Astrocyte of the spinal cord (primary cell): Measurements from ENCODE around the gene RRM2.

ENCODE experiments used
- DNase-seq: peaks from one replicate; pipeline ENCODE4 v3.0.0; 2011; ENCODE audit warnings: low read depth, low spot score
- H3K4me3 ChIP-seq: 2 replicates; pipeline ENCODE4 v1.5.1; 2011; ENCODE audit warnings: low read depth, mild to moderate bottlenecking, low read length, moderate library complexity
- CTCF ChIP-seq: IDR thresholded peaks from 2 replicates; pipeline ENCODE4 v1.5.1; 2012; ENCODE audit warnings: low read depth, mild to moderate bottlenecking, low read length, inconsistent platforms
- in situ Hi-C: cut with HindIII; loops from 2 replicates; pipeline ENCODE4 v1.10.0; 2017; ENCODE audit warnings: low sequenced_read_pairs

The RRM2 gene

GRCh38 chr2:10173258-10174005, 50.9 kb downstream of the RRM2 start:
- in situ Hi-C loops: no loop called here
- H3K4me3 ChIP-seq: no peak overlapping the region
- TF ChIP-seq CTCF: no peak
- DNase-seq: no peak

- no peak for DNase-seq
- no peak for TF ChIP-seq CTCF
- in situ Hi-C loops: no loop called here
- H3K4me3 ChIP-seq: no peak overlapping the region
Observed at GRCh38 chr2:10174173-10174572, 51.6 kb downstream of the RRM2 start.

GRCh38 chr2:10175441-10175840, 52.9 kb downstream of the RRM2 start:
- TF ChIP-seq CTCF: no peak
- H3K4me3 ChIP-seq: no peak overlapping the region
- in situ Hi-C loops: no loop called here
- DNase-seq: no peak

- no peak overlapping the region for H3K4me3 ChIP-seq
- TF ChIP-seq CTCF: no peak
- no peak for DNase-seq
- in situ Hi-C loops: no loop called here
Observed at GRCh38 chr2:10178751-10179150, 56.2 kb downstream of the RRM2 start.

- TF ChIP-seq CTCF: no peak
- no peak overlapping the region for H3K4me3 ChIP-seq
- in situ Hi-C loops: no loop called here
- DNase-seq: peak; percentile 47
Observed at GRCh38 chr2:10179422-10179821, 56.9 kb downstream of the RRM2 start.

- no peak for DNase-seq
- no peak for TF ChIP-seq CTCF
- in situ Hi-C loops: no loop called here
- no peak overlapping the region for H3K4me3 ChIP-seq
Observed at GRCh38 chr2:10180229-10180628, 57.7 kb downstream of the RRM2 start.
